K562 (cell line): ENCODE data around the gene AP2M1. TPM values are rescaled to one million over a fixed set of nuclear protein-coding genes. Genes with fewer than 3 reads are reported as not detected.
A peak's percentile ranks its signal among the peaks of the same experiment; 100 is the strongest.

Experiments used
- CBFB ChIP-seq: sonication (generic); formaldehyde crosslinking; IDR thresholded peaks from 2 replicates; pipeline ENCODE4 v1.4.0; 2020; ENCODE audit warnings: mild to moderate bottlenecking, missing genetic modification reagents
- CEBPG ChIP-seq, 3 experiments: fragments of 200-800 bp in 1 of 3; sonication (Bioruptor generic) in 1 of 3; sonication (generic) in 1 of 3; formaldehyde crosslinking in 1 of 3; IDR thresholded peaks in 2 of 3; conservative IDR thresholded peaks in 1 of 3; 2 replicates each; pipeline versions ENCODE4 v1.6.1 to v1.8.0; 2016 to 2022; ENCODE audit warnings: missing compliant biosample characterization in 2 of 3, missing genetic modification characterization in 2 of 3, mild to moderate bottlenecking in 1 of 3, missing genetic modification reagents in 1 of 3
- CTBP1 ChIP-seq: fragments of 450-650 bp; IDR thresholded peaks from 2 replicates; pipeline ENCODE4 v1.6.1; 2016; ENCODE audit warnings: borderline replicate concordance
- ESRRB ChIP-seq: fragments of 250-450 bp; sonication (Bioruptor Pico); IDR thresholded peaks from 2 replicates; pipeline ENCODE4 v1.5.0; 2020; ENCODE audit warnings: mild to moderate bottlenecking, moderate library complexity, borderline replicate concordance
- FOXK1 ChIP-seq: sonication (generic); formaldehyde crosslinking; IDR thresholded peaks from 2 replicates; pipeline ENCODE4 v1.8.0; 2022; ENCODE audit warnings: missing genetic modification reagents, mild to moderate bottlenecking, borderline replicate concordance
- FUS ChIP-seq: fragments of 200-400 bp; formaldehyde crosslinking; optimal IDR thresholded peaks from 2 replicates; pipeline ENCODE3; 2017; ENCODE audit warnings: low read depth, low read length
- GATAD2B ChIP-seq: fragments of 450-650 bp; IDR thresholded peaks from 2 replicates; pipeline ENCODE4 v1.6.1; 2017; ENCODE audit warnings: mild to moderate bottlenecking, borderline replicate concordance
- HDAC8 ChIP-seq: fragments of 450-650 bp; IDR thresholded peaks from 2 replicates; pipeline ENCODE4 v1.6.1; 2016; ENCODE audit warnings: mild to moderate bottlenecking, missing genetic modification characterization, moderate library complexity, missing compliant biosample characterization
- KLF10 ChIP-seq: fragments of 250-450 bp; sonication (Bioruptor Pico); IDR thresholded peaks from 2 replicates; pipeline ENCODE4 v1.6.1; 2021; ENCODE audit warnings: matching md5 sums
- MYC ChIP-seq, 2 experiments: fragments of 250-450 bp in 1 of 2; sonication (Bioruptor Pico) in 1 of 2; IDR thresholded peaks; 2 replicates each; pipeline versions ENCODE4 v1.5.1 to v1.6.1; 2012 to 2021; ENCODE audit warnings: low read depth in 2 of 2, borderline replicate concordance in 1 of 2, improper control_type of control experiment in 1 of 2, low read length in 1 of 2, mild to moderate bottlenecking in 1 of 2, moderate library complexity in 1 of 2
- NUFIP1 ChIP-seq: fragments of 450-650 bp; IDR thresholded peaks from 2 replicates; pipeline ENCODE4 v1.6.1; 2018; ENCODE audit not compliant: partially characterized antibody
- POLR2A ChIP-seq: fragments of 450-650 bp; conservative IDR thresholded peaks from 2 replicates; pipeline ENCODE4 v1.6.1; 2016
- PTTG1 ChIP-seq: fragments of 450-650 bp; IDR thresholded peaks from 2 replicates; pipeline ENCODE4 v1.6.1; 2016; ENCODE audit warnings: low read depth, mild to moderate bottlenecking, missing genetic modification characterization, missing compliant biosample characterization
- RFX1 ChIP-seq: fragments of 450-650 bp; IDR thresholded peaks from 2 replicates; pipeline ENCODE4 v1.6.1; 2016; ENCODE audit warnings: mild to moderate bottlenecking, moderate library complexity
- SOX6 ChIP-seq: fragments of 450-650 bp; IDR thresholded peaks from 2 replicates; pipeline ENCODE4 v1.6.1; 2014; ENCODE audit warnings: mild to moderate bottlenecking
- ZNF197 ChIP-seq: fragments of 200-800 bp; sonication (Bioruptor generic); IDR thresholded peaks from 2 replicates; pipeline ENCODE4 v1.6.1; 2016; ENCODE audit warnings: low read depth, missing genetic modification characterization, missing compliant biosample characterization
- ZNF644 ChIP-seq: fragments of 200-800 bp; sonication (Bioruptor generic); IDR thresholded peaks from 2 replicates; pipeline ENCODE4 v1.6.1; 2016; ENCODE audit warnings: low read depth, missing genetic modification characterization, missing compliant biosample characterization
- ZNF77 ChIP-seq: fragments of 250-450 bp; sonication (Bioruptor Pico); IDR thresholded peaks from 2 replicates; pipeline ENCODE4 v1.5.0; 2020
- ZNF778 ChIP-seq: fragments of 450-650 bp; formaldehyde crosslinking; IDR thresholded peaks from 2 replicates; pipeline ENCODE4 v1.4.0; 2020; ENCODE audit warnings: mild to moderate bottlenecking, moderate library complexity
- polyA plus RNA-seq, 8 experiments: library from polyadenylated mRNA; depleted of rRNA in 4 of 8; stranded (reverse) in 5 of 8; unstranded in 3 of 8; fragments of >200 nt; fragmentation: Nextera tagmentation in 2 of 8; fragmentation: Illumina TruSeq in 1 of 8; extraction: Ambion mirVana in 2 of 8; extraction: Trizol in 1 of 8; gene quantifications; 2 replicates each; pipeline versions ENCODE4 v1.2.1 to v1.2.3, GENCODE V29; 2011 to 2014; ENCODE audit warnings: inconsistent platforms in 1 of 8, missing spikeins in 1 of 8
- total RNA-seq, 7 experiments: library from RNA; depleted of rRNA in 6 of 7; stranded (reverse); fragments of >200 nt in 6 of 7; fragmentation: Illumina TruSeq in 2 of 7; extraction: Trizol in 2 of 7; gene quantifications; 2 replicates each; pipeline versions ENCODE4 v1.2.1 to v1.2.3, GENCODE V29; 2011 to 2021; ENCODE audit warnings: low replicate concordance in 1 of 7
- TF ChIP-seq, protein P1 (sequence below): sonication (generic); formaldehyde crosslinking; IDR thresholded peaks from 2 replicates; pipeline ENCODE4 v1.8.0; 2022; ENCODE audit warnings: mild to moderate bottlenecking, missing genetic modification reagents
- TF ChIP-seq, protein P2 (sequence below): sonication (generic); formaldehyde crosslinking; IDR thresholded peaks from 2 replicates; pipeline ENCODE4 v1.8.1; 2023; ENCODE audit warnings: mild to moderate bottlenecking, missing genetic modification reagents

The AP2M1 gene
- total and polyA plus RNA-seq, 9 of the 15 experiments (the other 6 are each of a cell fraction or from before 2014, with no cell fraction given): 118 to 505 (median 296) TPM

DNA sequence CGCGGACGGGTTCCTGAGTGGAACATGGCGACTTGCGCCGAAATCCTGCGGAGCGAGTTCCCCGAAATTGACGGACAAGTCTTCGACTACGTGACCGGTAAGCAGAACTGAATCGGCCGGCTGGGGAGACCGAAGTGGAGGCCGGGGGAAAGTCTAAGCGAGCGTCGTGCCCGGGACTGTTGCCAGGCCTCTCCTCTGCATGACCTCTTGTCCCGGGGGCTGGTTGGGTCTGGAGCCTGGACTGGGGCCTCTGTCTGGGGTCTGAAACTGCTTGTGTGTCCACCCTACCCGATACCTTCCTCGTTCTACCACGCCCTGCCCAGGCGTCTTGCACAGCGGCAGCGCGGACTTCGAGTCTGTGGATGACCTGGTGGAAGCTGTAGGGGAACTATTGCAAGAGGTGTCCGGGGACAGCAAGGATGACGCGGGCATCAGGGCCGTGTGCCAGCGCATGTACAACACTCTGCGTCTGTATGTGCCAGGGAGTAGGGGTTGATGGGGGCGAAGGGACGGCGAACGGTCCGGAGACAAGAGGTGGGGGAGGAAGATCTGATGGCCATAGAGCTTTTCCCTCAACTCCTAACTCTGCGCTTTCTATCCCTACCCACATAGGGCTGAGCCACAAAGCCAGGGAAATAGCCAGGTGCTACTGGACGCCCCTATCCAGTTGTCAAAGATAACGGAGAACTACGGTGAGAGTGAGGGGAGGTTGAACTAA is 11.7 kb downstream of the AP2M1 start, which contains the start of gene ABCF3 (continued):
- TF ChIP-seq HDAC8 (tag): no peak
- no peak for TF ChIP-seq SOX6
- no peak for TF ChIP-seq FUS
- TF ChIP-seq FOXK1: 0 out of 2 replicates have a peak, but pooled peaks have one; percentile 47
- TF ChIP-seq ZNF197 (CRISPR knock-in tag): no peak
- peak; percentile 89; the same call in 1 of the 2 replicates for TF ChIP-seq CBFB (CRISPR knock-in tag)
- TF ChIP-seq KLF10: no peak
- TF ChIP-seq GATAD2B: no peak
- no peak for TF ChIP-seq CTBP1
- no peak for TF ChIP-seq PTTG1 (tag)
- TF ChIP-seq, protein P1, sequence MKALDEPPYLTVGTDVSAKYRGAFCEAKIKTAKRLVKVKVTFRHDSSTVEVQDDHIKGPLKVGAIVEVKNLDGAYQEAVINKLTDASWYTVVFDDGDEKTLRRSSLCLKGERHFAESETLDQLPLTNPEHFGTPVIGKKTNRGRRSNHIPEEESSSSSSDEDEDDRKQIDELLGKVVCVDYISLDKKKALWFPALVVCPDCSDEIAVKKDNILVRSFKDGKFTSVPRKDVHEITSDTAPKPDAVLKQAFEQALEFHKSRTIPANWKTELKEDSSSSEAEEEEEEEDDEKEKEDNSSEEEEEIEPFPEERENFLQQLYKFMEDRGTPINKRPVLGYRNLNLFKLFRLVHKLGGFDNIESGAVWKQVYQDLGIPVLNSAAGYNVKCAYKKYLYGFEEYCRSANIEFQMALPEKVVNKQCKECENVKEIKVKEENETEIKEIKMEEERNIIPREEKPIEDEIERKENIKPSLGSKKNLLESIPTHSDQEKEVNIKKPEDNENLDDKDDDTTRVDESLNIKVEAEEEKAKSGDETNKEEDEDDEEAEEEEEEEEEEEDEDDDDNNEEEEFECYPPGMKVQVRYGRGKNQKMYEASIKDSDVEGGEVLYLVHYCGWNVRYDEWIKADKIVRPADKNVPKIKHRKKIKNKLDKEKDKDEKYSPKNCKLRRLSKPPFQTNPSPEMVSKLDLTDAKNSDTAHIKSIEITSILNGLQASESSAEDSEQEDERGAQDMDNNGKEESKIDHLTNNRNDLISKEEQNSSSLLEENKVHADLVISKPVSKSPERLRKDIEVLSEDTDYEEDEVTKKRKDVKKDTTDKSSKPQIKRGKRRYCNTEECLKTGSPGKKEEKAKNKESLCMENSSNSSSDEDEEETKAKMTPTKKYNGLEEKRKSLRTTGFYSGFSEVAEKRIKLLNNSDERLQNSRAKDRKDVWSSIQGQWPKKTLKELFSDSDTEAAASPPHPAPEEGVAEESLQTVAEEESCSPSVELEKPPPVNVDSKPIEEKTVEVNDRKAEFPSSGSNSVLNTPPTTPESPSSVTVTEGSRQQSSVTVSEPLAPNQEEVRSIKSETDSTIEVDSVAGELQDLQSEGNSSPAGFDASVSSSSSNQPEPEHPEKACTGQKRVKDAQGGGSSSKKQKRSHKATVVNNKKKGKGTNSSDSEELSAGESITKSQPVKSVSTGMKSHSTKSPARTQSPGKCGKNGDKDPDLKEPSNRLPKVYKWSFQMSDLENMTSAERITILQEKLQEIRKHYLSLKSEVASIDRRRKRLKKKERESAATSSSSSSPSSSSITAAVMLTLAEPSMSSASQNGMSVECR (CRISPR knock-in tag): peak; percentile 80
- no peak for TF ChIP-seq ESRRB (CRISPR knock-in tag)
- no peak for TF ChIP-seq NUFIP1
- TF ChIP-seq CEBPG (CRISPR knock-in tag; IDR thresholded peaks at IDR 0.05): peak; percentile 70; the same call in 1 of the 2 replicates
- TF ChIP-seq CEBPG (tag; conservative IDR thresholded peaks at IDR 0.05 in 1 of 2, IDR thresholded peaks at IDR 0.05 in 1 of 2): no peak
- TF ChIP-seq, protein P2, sequence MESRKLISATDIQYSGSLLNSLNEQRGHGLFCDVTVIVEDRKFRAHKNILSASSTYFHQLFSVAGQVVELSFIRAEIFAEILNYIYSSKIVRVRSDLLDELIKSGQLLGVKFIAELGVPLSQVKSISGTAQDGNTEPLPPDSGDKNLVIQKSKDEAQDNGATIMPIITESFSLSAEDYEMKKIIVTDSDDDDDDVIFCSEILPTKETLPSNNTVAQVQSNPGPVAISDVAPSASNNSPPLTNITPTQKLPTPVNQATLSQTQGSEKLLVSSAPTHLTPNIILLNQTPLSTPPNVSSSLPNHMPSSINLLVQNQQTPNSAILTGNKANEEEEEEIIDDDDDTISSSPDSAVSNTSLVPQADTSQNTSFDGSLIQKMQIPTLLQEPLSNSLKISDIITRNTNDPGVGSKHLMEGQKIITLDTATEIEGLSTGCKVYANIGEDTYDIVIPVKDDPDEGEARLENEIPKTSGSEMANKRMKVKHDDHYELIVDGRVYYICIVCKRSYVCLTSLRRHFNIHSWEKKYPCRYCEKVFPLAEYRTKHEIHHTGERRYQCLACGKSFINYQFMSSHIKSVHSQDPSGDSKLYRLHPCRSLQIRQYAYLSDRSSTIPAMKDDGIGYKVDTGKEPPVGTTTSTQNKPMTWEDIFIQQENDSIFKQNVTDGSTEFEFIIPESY: peak; percentile 45; the same call in 1 of the 2 replicates
- TF ChIP-seq POLR2A: peak; percentile 82
- no peak for TF ChIP-seq ZNF77 (CRISPR knock-in tag)
- no peak for TF ChIP-seq ZNF778 (CRISPR knock-in tag)
- no peak for TF ChIP-seq RFX1
- no peak for TF ChIP-seq MYC (IDR thresholded peaks at IDR 0.05; ENCODE audit: low read depth, low read length)
- TF ChIP-seq MYC (CRISPR knock-in tag; IDR thresholded peaks at IDR 0.05; ENCODE audit: borderline replicate concordance, low read depth): no peak
- TF ChIP-seq ZNF644: no peak
